K562 (cell line): ENCODE results near the gene ZNF407. TPM values are rescaled to one million over a fixed set of nuclear protein-coding genes. Genes with fewer than 3 reads are reported as not detected.

Source experiments
- CREM ChIP-seq: IDR thresholded peaks from 2 replicates; pipeline ENCODE4 v1.6.1; 2014; ENCODE audit warnings: antibody characterized with exemption, low read depth
- HMGN3 ChIP-seq: IDR thresholded peaks from 2 replicates; pipeline ENCODE4 v1.6.1; 2011; ENCODE audit warnings: borderline replicate concordance, low read depth, mild to moderate bottlenecking, mixed read lengths, low read length; ENCODE audit not compliant: insufficient read length; ENCODE audit errors: extremely low read depth
- KLF1 ChIP-seq: fragments of 450-650 bp; IDR thresholded peaks from 2 replicates; pipeline ENCODE4 v1.6.1; 2016; ENCODE audit warnings: missing genetic modification characterization, missing compliant biosample characterization
- RBBP5 ChIP-seq: fragments of 200-600 bp; sonication (generic); IDR thresholded peaks from 2 replicates; pipeline ENCODE4 v1.6.1; 2012; ENCODE audit warnings: borderline replicate concordance, mild to moderate bottlenecking, low read length, control low read depth, inconsistent platforms; ENCODE audit not compliant: insufficient read depth, poor library complexity, severe bottlenecking
- RBFOX2 ChIP-seq: fragments of 200-400 bp; formaldehyde crosslinking; IDR thresholded peaks from 2 replicates; pipeline ENCODE4 v1.6.1; 2017; ENCODE audit warnings: low read depth, mild to moderate bottlenecking, low read length, moderate library complexity
- ZBTB7A ChIP-seq: IDR thresholded peaks from 2 replicates; pipeline ENCODE4 v1.6.1; 2011; ENCODE audit warnings: low read depth, mild to moderate bottlenecking, low read length, moderate library complexity, borderline replicate concordance; ENCODE audit not compliant: control insufficient read depth
- polyA plus RNA-seq, 8 experiments: library from polyadenylated mRNA; depleted of rRNA in 4 of 8; stranded (reverse) in 5 of 8; unstranded in 3 of 8; fragments of >200 nt; fragmentation: Nextera tagmentation in 2 of 8; fragmentation: Illumina TruSeq in 1 of 8; extraction: Ambion mirVana in 2 of 8; extraction: Trizol in 1 of 8; gene quantifications; 2 replicates each; pipeline versions ENCODE4 v1.2.1 to v1.2.3, GENCODE V29; 2011 to 2014; ENCODE audit warnings: inconsistent platforms in 1 of 8, missing spikeins in 1 of 8
- total RNA-seq, 7 experiments: library from RNA; depleted of rRNA in 6 of 7; stranded (reverse); fragments of >200 nt in 6 of 7; fragmentation: Illumina TruSeq in 2 of 7; extraction: Trizol in 2 of 7; gene quantifications; 2 replicates each; pipeline versions ENCODE4 v1.2.1 to v1.2.3, GENCODE V29; 2011 to 2021; ENCODE audit warnings: low replicate concordance in 1 of 7
- TF ChIP-seq, protein P1 (sequence below): fragments of 450-650 bp; IDR thresholded peaks from 2 replicates; pipeline ENCODE4 v1.6.1; 2016; ENCODE audit warnings: mild to moderate bottlenecking, moderate library complexity
- TF ChIP-seq, protein P2 (sequence below): fragments of 450-650 bp; IDR thresholded peaks from 2 replicates; pipeline ENCODE4 v1.6.1; 2017; ENCODE audit warnings: antibody characterized with exemption, mild to moderate bottlenecking
- TF ChIP-seq, protein P3 (sequence below): fragments of 250-450 bp; sonication (Bioruptor Pico); IDR thresholded peaks from 2 replicates; pipeline ENCODE4 v1.8.0; 2022; ENCODE audit warnings: moderate library complexity, mild to moderate bottlenecking, inconsistent platforms

Gene ZNF407
- total and polyA plus RNA-seq, 9 of the 15 experiments (the other 6 are each of a cell fraction or from before 2014, with no cell fraction given), result 0.21 to 5.4 (median 2.3) TPM

DNA sequence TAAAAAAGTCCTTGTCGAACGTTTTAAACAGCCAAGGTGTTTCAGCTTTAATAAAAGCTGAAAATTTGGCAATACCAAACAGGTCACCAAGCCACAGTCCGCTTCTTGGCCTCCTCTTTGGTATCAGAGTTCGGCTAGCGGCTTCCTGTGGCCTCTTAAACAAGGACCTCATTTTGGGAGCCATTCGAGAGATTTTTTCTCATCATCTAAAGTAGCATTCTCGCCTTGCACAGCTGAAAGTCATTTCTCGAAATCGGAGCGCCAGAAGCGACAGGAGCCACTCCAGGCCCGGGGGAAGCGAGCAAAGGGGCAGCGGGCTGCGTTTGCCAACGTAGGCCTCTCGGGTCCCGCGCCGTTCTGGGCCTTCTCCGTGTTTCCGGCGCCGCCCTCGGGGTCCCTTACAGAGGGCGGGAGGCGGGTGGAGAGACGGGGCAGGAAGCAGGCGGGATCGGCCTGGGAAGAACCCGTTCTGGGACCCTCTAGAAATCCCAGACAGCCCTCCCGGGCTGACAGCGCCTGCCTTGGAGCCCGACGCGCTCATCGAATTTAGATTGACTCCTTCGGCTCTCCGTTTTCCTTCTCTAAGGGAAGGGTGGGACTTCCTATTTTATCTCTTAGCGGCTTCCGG lies 522 bp upstream of the ZNF407 start (continued):
- TF ChIP-seq, protein P1, sequence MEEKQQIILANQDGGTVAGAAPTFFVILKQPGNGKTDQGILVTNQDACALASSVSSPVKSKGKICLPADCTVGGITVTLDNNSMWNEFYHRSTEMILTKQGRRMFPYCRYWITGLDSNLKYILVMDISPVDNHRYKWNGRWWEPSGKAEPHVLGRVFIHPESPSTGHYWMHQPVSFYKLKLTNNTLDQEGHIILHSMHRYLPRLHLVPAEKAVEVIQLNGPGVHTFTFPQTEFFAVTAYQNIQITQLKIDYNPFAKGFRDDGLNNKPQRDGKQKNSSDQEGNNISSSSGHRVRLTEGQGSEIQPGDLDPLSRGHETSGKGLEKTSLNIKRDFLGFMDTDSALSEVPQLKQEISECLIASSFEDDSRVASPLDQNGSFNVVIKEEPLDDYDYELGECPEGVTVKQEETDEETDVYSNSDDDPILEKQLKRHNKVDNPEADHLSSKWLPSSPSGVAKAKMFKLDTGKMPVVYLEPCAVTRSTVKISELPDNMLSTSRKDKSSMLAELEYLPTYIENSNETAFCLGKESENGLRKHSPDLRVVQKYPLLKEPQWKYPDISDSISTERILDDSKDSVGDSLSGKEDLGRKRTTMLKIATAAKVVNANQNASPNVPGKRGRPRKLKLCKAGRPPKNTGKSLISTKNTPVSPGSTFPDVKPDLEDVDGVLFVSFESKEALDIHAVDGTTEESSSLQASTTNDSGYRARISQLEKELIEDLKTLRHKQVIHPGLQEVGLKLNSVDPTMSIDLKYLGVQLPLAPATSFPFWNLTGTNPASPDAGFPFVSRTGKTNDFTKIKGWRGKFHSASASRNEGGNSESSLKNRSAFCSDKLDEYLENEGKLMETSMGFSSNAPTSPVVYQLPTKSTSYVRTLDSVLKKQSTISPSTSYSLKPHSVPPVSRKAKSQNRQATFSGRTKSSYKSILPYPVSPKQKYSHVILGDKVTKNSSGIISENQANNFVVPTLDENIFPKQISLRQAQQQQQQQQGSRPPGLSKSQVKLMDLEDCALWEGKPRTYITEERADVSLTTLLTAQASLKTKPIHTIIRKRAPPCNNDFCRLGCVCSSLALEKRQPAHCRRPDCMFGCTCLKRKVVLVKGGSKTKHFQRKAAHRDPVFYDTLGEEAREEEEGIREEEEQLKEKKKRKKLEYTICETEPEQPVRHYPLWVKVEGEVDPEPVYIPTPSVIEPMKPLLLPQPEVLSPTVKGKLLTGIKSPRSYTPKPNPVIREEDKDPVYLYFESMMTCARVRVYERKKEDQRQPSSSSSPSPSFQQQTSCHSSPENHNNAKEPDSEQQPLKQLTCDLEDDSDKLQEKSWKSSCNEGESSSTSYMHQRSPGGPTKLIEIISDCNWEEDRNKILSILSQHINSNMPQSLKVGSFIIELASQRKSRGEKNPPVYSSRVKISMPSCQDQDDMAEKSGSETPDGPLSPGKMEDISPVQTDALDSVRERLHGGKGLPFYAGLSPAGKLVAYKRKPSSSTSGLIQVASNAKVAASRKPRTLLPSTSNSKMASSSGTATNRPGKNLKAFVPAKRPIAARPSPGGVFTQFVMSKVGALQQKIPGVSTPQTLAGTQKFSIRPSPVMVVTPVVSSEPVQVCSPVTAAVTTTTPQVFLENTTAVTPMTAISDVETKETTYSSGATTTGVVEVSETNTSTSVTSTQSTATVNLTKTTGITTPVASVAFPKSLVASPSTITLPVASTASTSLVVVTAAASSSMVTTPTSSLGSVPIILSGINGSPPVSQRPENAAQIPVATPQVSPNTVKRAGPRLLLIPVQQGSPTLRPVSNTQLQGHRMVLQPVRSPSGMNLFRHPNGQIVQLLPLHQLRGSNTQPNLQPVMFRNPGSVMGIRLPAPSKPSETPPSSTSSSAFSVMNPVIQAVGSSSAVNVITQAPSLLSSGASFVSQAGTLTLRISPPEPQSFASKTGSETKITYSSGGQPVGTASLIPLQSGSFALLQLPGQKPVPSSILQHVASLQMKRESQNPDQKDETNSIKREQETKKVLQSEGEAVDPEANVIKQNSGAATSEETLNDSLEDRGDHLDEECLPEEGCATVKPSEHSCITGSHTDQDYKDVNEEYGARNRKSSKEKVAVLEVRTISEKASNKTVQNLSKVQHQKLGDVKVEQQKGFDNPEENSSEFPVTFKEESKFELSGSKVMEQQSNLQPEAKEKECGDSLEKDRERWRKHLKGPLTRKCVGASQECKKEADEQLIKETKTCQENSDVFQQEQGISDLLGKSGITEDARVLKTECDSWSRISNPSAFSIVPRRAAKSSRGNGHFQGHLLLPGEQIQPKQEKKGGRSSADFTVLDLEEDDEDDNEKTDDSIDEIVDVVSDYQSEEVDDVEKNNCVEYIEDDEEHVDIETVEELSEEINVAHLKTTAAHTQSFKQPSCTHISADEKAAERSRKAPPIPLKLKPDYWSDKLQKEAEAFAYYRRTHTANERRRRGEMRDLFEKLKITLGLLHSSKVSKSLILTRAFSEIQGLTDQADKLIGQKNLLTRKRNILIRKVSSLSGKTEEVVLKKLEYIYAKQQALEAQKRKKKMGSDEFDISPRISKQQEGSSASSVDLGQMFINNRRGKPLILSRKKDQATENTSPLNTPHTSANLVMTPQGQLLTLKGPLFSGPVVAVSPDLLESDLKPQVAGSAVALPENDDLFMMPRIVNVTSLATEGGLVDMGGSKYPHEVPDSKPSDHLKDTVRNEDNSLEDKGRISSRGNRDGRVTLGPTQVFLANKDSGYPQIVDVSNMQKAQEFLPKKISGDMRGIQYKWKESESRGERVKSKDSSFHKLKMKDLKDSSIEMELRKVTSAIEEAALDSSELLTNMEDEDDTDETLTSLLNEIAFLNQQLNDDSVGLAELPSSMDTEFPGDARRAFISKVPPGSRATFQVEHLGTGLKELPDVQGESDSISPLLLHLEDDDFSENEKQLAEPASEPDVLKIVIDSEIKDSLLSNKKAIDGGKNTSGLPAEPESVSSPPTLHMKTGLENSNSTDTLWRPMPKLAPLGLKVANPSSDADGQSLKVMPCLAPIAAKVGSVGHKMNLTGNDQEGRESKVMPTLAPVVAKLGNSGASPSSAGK, result peak; percentile 81
- TF ChIP-seq, protein P2, sequence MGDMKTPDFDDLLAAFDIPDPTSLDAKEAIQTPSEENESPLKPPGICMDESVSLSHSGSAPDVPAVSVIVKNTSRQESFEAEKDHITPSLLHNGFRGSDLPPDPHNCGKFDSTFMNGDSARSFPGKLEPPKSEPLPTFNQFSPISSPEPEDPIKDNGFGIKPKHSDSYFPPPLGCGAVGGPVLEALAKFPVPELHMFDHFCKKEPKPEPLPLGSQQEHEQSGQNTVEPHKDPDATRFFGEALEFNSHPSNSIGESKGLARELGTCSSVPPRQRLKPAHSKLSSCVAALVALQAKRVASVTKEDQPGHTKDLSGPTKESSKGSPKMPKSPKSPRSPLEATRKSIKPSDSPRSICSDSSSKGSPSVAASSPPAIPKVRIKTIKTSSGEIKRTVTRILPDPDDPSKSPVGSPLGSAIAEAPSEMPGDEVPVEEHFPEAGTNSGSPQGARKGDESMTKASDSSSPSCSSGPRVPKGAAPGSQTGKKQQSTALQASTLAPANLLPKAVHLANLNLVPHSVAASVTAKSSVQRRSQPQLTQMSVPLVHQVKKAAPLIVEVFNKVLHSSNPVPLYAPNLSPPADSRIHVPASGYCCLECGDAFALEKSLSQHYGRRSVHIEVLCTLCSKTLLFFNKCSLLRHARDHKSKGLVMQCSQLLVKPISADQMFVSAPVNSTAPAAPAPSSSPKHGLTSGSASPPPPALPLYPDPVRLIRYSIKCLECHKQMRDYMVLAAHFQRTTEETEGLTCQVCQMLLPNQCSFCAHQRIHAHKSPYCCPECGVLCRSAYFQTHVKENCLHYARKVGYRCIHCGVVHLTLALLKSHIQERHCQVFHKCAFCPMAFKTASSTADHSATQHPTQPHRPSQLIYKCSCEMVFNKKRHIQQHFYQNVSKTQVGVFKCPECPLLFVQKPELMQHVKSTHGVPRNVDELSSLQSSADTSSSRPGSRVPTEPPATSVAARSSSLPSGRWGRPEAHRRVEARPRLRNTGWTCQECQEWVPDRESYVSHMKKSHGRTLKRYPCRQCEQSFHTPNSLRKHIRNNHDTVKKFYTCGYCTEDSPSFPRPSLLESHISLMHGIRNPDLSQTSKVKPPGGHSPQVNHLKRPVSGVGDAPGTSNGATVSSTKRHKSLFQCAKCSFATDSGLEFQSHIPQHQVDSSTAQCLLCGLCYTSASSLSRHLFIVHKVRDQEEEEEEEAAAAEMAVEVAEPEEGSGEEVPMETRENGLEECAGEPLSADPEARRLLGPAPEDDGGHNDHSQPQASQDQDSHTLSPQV, result 0 out of 2 replicates have a peak, but pooled peaks have one; percentile 32
- TF ChIP-seq ZBTB7A (peak; percentile 41; the same call in 1 of the 2 replicates), HMGN3 (peak; percentile 20), RBFOX2 (peak; percentile 79), KLF1 (tag) (0 out of 2 replicates have a peak, but pooled peaks have one; percentile 47), CREM (0 out of 2 replicates have a peak, but pooled peaks have one; percentile 17), RBBP5 (peak; percentile 3)
- TF ChIP-seq, protein P3, sequence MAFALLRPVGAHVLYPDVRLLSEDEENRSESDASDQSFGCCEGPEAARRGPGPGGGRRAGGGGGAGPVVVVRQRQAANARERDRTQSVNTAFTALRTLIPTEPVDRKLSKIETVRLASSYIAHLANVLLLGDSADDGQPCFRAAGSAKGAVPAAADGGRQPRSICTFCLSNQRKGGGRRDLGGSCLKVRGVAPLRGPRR (CRISPR knock-in tag), result no peak
